ENCODE results near the gene MAMDC2.

MAMDC2 gene

GRCh38 chr9:70172532-70172931, 128.9 kb downstream of the MAMDC2 start:
- no peak overlapping the region for H3K27ac ChIP-seq (ENCODE audit: low read depth, low read length)
- no peaks in the 10 kb centered on the region for H4K20me1 ChIP-seq (ENCODE audit: low read depth, low read length)
- H3K36me3 ChIP-seq (ENCODE audit: low read length) = no peaks in the 10 kb centered on the region
- no peaks in the 10 kb centered on the region for H3K9me3 ChIP-seq (ENCODE audit: insufficient read depth, low read length)
- H3K9ac ChIP-seq (ENCODE audit: low read length) = no peak overlapping the region
- TF ChIP-seq CTCF (IDR thresholded peaks at IDR 0.05; ENCODE audit: insufficient read depth, low read length, poor library complexity, severe bottlenecking) = no peak
- TF ChIP-seq EZH2phosphoT487 (conservative IDR thresholded peaks at IDR 0.05; ENCODE audit: low read length) = no peak
- H3K4me3 ChIP-seq (ENCODE audit: insufficient read depth, low read length, poor library complexity, severe bottlenecking) = no peak overlapping the region
- no peak overlapping the region for H2AFZ ChIP-seq (ENCODE audit: low read depth, low read length, severe bottlenecking)
- no peaks in the 10 kb centered on the region for H3K27me3 ChIP-seq (ENCODE audit: low read length)
- H3K79me2 ChIP-seq (ENCODE audit: insufficient read depth, low read length) = no peaks in the 10 kb centered on the region
- H3K4me2 ChIP-seq (ENCODE audit: low read depth, low read length, poor library complexity, severe bottlenecking) = no peak overlapping the region
- no peaks in the 10 kb centered on the region for H3F3A ChIP-seq (ENCODE audit: insufficient read depth)
- H3K9me2 ChIP-seq (replicated peaks; ENCODE audit: insufficient read depth, low read length) = no peaks in the 10 kb centered on the region

- no peaks in the 10 kb centered on the region for H4K20me1 ChIP-seq (ENCODE audit: low read depth, low read length)
- no peak overlapping the region for H3K4me2 ChIP-seq (ENCODE audit: low read depth, low read length, poor library complexity, severe bottlenecking)
- H3K27ac ChIP-seq (ENCODE audit: low read depth, low read length) = no peak overlapping the region
- TF ChIP-seq CTCF (IDR thresholded peaks at IDR 0.05; ENCODE audit: insufficient read depth, low read length, poor library complexity, severe bottlenecking) (no peak), EZH2phosphoT487 (conservative IDR thresholded peaks at IDR 0.05; ENCODE audit: low read length) (no peak)
- H2AFZ ChIP-seq (ENCODE audit: low read depth, low read length, severe bottlenecking) = no peak overlapping the region
- no peaks in the 10 kb centered on the region for H3F3A ChIP-seq (ENCODE audit: insufficient read depth)
- H3K27me3 ChIP-seq (ENCODE audit: low read length) = no peaks in the 10 kb centered on the region
- H3K79me2 ChIP-seq (ENCODE audit: insufficient read depth, low read length) = no peaks in the 10 kb centered on the region
- no peaks in the 10 kb centered on the region for H3K36me3 ChIP-seq (ENCODE audit: low read length)
- no peaks in the 10 kb centered on the region for H3K9me3 ChIP-seq (ENCODE audit: insufficient read depth, low read length)
- H3K9ac ChIP-seq (ENCODE audit: low read length) = no peak overlapping the region
- H3K4me3 ChIP-seq (ENCODE audit: insufficient read depth, low read length, poor library complexity, severe bottlenecking) = no peak overlapping the region
- H3K9me2 ChIP-seq (replicated peaks; ENCODE audit: insufficient read depth, low read length) = no peaks in the 10 kb centered on the region
Measured at GRCh38 chr9:70177121-70177520, 133.5 kb downstream of the MAMDC2 start.

DNA sequence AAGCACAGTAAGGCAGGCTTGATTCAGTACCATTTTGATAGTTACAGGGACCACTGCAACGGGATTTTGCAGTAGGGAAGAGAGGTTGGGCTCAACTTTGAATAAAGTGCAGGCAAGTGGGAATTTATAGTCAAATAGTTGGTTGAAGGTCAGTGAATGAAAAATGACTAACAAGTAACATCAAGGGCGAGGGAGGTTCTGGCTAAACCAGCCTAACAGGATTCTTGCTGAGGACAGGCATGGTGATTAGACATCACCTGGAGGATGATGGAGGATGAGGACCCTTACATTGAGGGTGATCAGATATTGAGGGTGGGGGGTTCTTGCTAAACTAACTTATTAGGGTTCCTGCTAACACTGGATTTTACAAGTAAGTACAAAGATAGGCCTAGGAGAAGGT, 149.1 kb downstream of the MAMDC2 start:
- Histone ChIP-seq H3K27ac (ENCODE audit: low read depth, low read length) (no peak overlapping the region), H3F3A (ENCODE audit: insufficient read depth) (no peaks in the 10 kb centered on the region)
- TF ChIP-seq CTCF (IDR thresholded peaks at IDR 0.05; ENCODE audit: insufficient read depth, low read length, poor library complexity, severe bottlenecking) (no peak), EZH2phosphoT487 (conservative IDR thresholded peaks at IDR 0.05; ENCODE audit: low read length) (no peak)

More for the DNA sequence above, 149.1 kb downstream of the MAMDC2 start:
- Histone ChIP-seq H3K36me3 (ENCODE audit: low read length) (no peaks in the 10 kb centered on the region), H3K9me2 (replicated peaks; ENCODE audit: insufficient read depth, low read length) (no peaks in the 10 kb centered on the region), H3K4me3 (ENCODE audit: insufficient read depth, low read length, poor library complexity, severe bottlenecking) (no peak overlapping the region), H2AFZ (ENCODE audit: low read depth, low read length, severe bottlenecking) (no peak overlapping the region), H4K20me1 (ENCODE audit: low read depth, low read length) (no peaks in the 10 kb centered on the region), H3K4me2 (ENCODE audit: low read depth, low read length, poor library complexity, severe bottlenecking) (no peak overlapping the region), H3K9ac (ENCODE audit: low read length) (no peak overlapping the region), H3K9me3 (ENCODE audit: insufficient read depth, low read length) (no peaks in the 10 kb centered on the region), H3K27me3 (ENCODE audit: low read length) (no peaks in the 10 kb centered on the region), H3K79me2 (ENCODE audit: insufficient read depth, low read length) (no peaks in the 10 kb centered on the region)
